Transverse colon (tissue), 4 donors: Measurements from ENCODE around the gene MADD. TPM values are rescaled to one million over a fixed set of nuclear protein-coding genes. Genes with fewer than 3 reads are reported as not detected.

Source experiments
- DNase-seq: peaks from one replicate; pipeline ENCODE4 v3.0.0-alpha.2; 2019
- H3K27ac ChIP-seq, 4 donors: fragments of 200-600 bp; sonication (generic); 2 replicates each; pipeline ENCODE4 v1.5.1; 2016 to 2018; ENCODE audit warnings: inconsistent platforms in 4 of 4
- H3K27me3 ChIP-seq: fragments of 200-600 bp; sonication (generic); 2 replicates; pipeline ENCODE4 v1.5.1; 2017; ENCODE audit warnings: inconsistent platforms
- H3K36me3 ChIP-seq, 4 donors: fragments of 200-600 bp; sonication (generic); 2 replicates each; pipeline ENCODE4 v1.5.1; 2017 to 2019; ENCODE audit warnings: inconsistent platforms in 4 of 4
- H3K4me1 ChIP-seq, 4 donors: fragments of 200-600 bp; sonication (generic); 2 replicates each; pipeline ENCODE4 v1.5.1; 2017 to 2020; ENCODE audit warnings: inconsistent platforms in 4 of 4
- H3K4me3 ChIP-seq, 4 donors: fragments of 200-600 bp; sonication (generic); 1 replicate in 1 of 4; 2 replicates in 3 of 4; pipeline versions ENCODE4 v1.5.1 to v1.6.1; 2017 to 2019; ENCODE audit warnings: inconsistent platforms in 4 of 4
- H3K9me3 ChIP-seq, 2 donors: fragments of 200-600 bp; sonication (generic); 2 replicates each; pipeline ENCODE4 v1.5.1; 2017 to 2019; ENCODE audit warnings: inconsistent platforms in 2 of 2
- EP300 ChIP-seq: sonication (generic); formaldehyde crosslinking; IDR thresholded peaks from one replicate; pipeline ENCODE4 v1.6.1; 2017; ENCODE audit warnings: antibody characterized with exemption, low read depth
- POLR2A ChIP-seq: fragments of 450-650 bp; IDR thresholded peaks from one replicate; pipeline ENCODE4 v1.6.1; 2016; ENCODE audit warnings: antibody characterized with exemption, mild to moderate bottlenecking, moderate library complexity
- POLR2AphosphoS5 ChIP-seq, 3 donors: sonication (generic); formaldehyde crosslinking; IDR thresholded peaks; one replicate each; pipeline ENCODE4 v1.6.1; 2016; ENCODE audit warnings: antibody characterized with exemption in 3 of 3
- WGBS, 2 donors: methylation state at CpG; one replicate each; pipeline ENCODE4 v1.1.5; 2018; ENCODE audit warnings: low coverage in 1 of 2; 5-methylcytosine and 5-hydroxymethylcytosine counted together
- in situ Hi-C, 4 donors: fragments of 200-750 bp; cut with MboI; loops; one replicate each; pipeline versions ENCODE4 v1.15.0 to v1.15.1; 2017; ENCODE audit warnings: low sequenced_read_pairs in 3 of 4, low pct_ligation_motif_present in 1 of 4, low pct_unique_long_range_greater_than_20kb in 1 of 4
- intact Hi-C: fragments of 100-400 bp; cut with DNase I; formaldehyde crosslinking; loops from one replicate; pipeline ENCODE4 v1.15.1; 2023; ENCODE audit warnings: low total_unique reads
- total RNA-seq, 4 donors: library from RNA; depleted of rRNA; stranded (reverse); fragments of >200 nt; gene quantifications; one replicate each; pipeline ENCODE4 v1.1.0, GENCODE V29; 2016
- TF ChIP-seq, protein P1 (sequence below), 5 experiments: fragments of 200-600 bp in 3 of 5; fragments of 450-650 bp in 2 of 5; sonication (generic) in 3 of 5; IDR thresholded peaks; 1 replicate in 2 of 5; 2 replicates in 3 of 5; pipeline ENCODE4 v1.5.1; 2016 to 2017; ENCODE audit warnings: antibody characterized with exemption in 5 of 5, inconsistent platforms in 3 of 5, mild to moderate bottlenecking in 2 of 5, moderate library complexity in 1 of 5

The MADD gene
- total RNA-seq, 4 donors from 2014 or later = 64.3 to 285 (median 71.8) TPM

GRCh38 chr11:47245611-47246357 lies 24.1 kb upstream of the MADD start:
- 81 to 82% methylated on average over 4 to 11 of the region's 11 CpGs for WGBS, 2 donors
- H3K4me3 ChIP-seq = no peak overlapping the region
- intact Hi-C loops = no loop called here
- peaks cover 0 to 37% (median 16%) of the 10 kb centered on the region in 4 donors for H3K36me3 ChIP-seq
- peaks cover 12 to 25% (median 17%) of the 10 kb centered on the region in 4 donors for H3K4me1 ChIP-seq
- in situ Hi-C loops = no loop called here
- no peaks in the 10 kb centered on the region for H3K27me3 ChIP-seq
- H3K9me3 ChIP-seq = no peaks in the 10 kb centered on the region
- no peak for DNase-seq
- H3K27ac ChIP-seq = peak overlapping the region in 1 of 4 donors; percentile 32
- TF ChIP-seq POLR2AphosphoS5 (IDR thresholded peaks at IDR 0.05) = no peak
- TF ChIP-seq, protein P1, sequence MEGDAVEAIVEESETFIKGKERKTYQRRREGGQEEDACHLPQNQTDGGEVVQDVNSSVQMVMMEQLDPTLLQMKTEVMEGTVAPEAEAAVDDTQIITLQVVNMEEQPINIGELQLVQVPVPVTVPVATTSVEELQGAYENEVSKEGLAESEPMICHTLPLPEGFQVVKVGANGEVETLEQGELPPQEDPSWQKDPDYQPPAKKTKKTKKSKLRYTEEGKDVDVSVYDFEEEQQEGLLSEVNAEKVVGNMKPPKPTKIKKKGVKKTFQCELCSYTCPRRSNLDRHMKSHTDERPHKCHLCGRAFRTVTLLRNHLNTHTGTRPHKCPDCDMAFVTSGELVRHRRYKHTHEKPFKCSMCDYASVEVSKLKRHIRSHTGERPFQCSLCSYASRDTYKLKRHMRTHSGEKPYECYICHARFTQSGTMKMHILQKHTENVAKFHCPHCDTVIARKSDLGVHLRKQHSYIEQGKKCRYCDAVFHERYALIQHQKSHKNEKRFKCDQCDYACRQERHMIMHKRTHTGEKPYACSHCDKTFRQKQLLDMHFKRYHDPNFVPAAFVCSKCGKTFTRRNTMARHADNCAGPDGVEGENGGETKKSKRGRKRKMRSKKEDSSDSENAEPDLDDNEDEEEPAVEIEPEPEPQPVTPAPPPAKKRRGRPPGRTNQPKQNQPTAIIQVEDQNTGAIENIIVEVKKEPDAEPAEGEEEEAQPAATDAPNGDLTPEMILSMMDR (IDR thresholded peaks at IDR 0.05) = no peak
- TF ChIP-seq POLR2A = no peak

DNA sequence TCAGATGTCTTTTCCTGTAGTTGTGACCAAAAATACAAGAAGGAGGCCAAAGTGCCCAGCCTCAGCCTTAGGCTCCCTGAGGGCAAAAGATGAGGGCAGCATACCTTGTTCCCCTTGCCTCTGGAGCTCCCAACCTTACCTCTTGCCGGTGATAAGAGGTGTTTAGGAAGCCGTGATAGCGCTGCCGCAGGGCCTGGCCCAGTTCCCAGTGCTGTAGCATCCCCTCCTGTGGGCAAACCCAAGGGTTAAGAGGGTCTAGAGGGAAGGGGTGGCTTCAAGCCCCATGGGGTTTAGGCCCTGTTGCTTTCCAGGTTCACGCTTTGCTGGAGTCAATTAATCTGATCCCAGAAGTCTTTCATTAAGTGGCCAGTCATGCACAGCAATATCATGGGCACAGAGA lies 22.4 kb upstream of the MADD start:
- intact Hi-C loops (no loop called here), in situ Hi-C loops (no loop called here)
- peaks cover 0 to 19% (median 9%) of the 10 kb centered on the region in 4 donors for H3K36me3 ChIP-seq
- WGBS, 2 donors = 88% methylated on average over 5 of the region's 5 CpGs; no CpG with 5 or more reads in 1 of the 2 donors
- H3K27me3 ChIP-seq = no peaks in the 10 kb centered on the region
- H3K27ac ChIP-seq = no peak overlapping the region
- peak overlapping the region in 1 of 4 donors; percentile 85 for H3K4me3 ChIP-seq
- TF ChIP-seq EP300 (no peak), POLR2AphosphoS5 (IDR thresholded peaks at IDR 0.05) (no peak), POLR2A (no peak)
- TF ChIP-seq, protein P1 (IDR thresholded peaks at IDR 0.05) = no peak
- peaks cover 12 to 25% (median 17%) of the 10 kb centered on the region in 4 donors for H3K4me1 ChIP-seq
- no peaks in the 10 kb centered on the region for H3K9me3 ChIP-seq
- DNase-seq = no peak

DNA sequence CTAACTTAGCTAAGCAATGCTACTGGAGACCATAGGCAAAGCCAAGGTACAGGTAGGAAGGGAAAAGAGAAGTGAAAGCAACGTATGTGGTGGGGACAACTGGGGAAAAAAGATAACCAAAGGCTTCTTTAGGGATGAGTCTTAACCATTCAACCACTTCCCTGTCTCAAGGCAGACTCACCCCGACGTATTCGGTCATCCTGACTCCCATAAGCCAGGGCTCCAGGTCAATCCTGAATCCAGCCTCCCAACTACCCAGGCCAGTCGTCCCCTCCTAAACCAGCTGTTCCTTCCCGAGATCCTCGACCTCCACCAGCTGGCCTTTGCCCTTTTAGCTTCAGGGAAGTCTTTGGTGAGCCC lies 21.6 kb upstream of the MADD start:
- H3K9me3 ChIP-seq = no peaks in the 10 kb centered on the region
- intact Hi-C loops = no loop called here
- TF ChIP-seq EP300 = no peak
- no peak for TF ChIP-seq POLR2A
- TF ChIP-seq, protein P1 (IDR thresholded peaks at IDR 0.05) = no peak
- TF ChIP-seq POLR2AphosphoS5 (IDR thresholded peaks at IDR 0.05) = no peak
- H3K4me3 ChIP-seq = peak overlapping the region; percentile 56 to 85 (median 70)
- H3K27me3 ChIP-seq = no peaks in the 10 kb centered on the region
- no peak for DNase-seq
- in situ Hi-C loops = no loop called here
- H3K27ac ChIP-seq = peak overlapping the region; percentile 85 to 88 (median 86)
- H3K36me3 ChIP-seq = peaks cover 0 to 13% (median 6%) of the 10 kb centered on the region in 4 donors
- peaks cover 12 to 27% (median 18%) of the 10 kb centered on the region in 4 donors for H3K4me1 ChIP-seq
- 0% methylated on average over 4 to 7 of the region's 7 CpGs for WGBS, 2 donors

DNA sequence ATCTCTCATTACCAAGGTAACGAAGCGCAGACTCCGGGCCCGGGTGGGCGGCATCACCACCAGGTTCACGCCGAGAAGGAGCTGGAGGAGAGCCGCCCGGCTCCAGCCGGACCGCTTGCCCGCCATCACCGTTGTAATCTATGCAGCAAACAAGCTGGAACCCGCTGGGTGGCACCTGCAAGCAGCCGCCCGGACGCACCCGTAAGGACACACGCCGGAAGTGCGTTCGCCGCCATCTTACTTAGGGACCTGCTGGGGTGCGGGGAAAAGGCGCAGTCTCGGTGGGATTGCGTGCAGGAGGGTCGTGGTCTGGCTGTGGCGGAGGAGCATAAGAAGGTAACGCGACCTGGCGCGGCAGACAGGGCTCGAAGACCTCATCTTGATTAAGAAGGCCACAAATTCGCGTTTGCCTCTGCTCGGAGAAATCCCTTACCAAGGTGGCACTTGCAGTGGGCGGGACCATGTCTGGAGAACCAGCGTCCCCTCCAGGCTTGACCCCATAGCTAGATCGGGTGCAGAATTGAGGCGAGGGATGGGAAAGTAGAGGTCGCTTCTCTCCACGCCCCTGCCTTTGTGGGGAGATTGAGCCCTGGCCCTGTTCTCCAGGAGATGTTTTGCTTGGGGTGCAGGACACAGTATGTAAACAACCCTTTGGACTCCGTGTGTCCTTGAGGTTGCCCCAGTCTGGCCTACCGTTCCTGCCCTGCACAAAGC lies 21.1 kb upstream of the MADD start, which contains the start of gene ACP2:
ACP2 (minus strand) TSS at position 151 of the 714 bp plus-strand sequence; CDS start at position 126, 25 bp downstream.
- in situ Hi-C loops (no loop called here), intact Hi-C loops (no loop called here)
- WGBS, 2 donors = 0 to 1% methylated on average over 1 to 36 of the region's 45 CpGs

More for the DNA sequence above, 21.1 kb upstream of the MADD start, which contains the start of gene ACP2:
- Histone ChIP-seq H3K9me3 (no peaks in the 10 kb centered on the region), H3K36me3 (peaks cover 0 to 13% (median 6%) of the 10 kb centered on the region in 4 donors), H3K27ac (peak within 1 kb of the TSS; percentile 85 to 88 (median 86)), H3K27me3 (no peaks in the 10 kb centered on the region), H3K4me3 (peak within 1 kb of the TSS; percentile 56 to 85 (median 70)), H3K4me1 (peaks cover 18 to 32% (median 21%) of the 10 kb centered on the region in 4 donors)
- TF ChIP-seq POLR2A (peak; percentile 72), EP300 (no peak), POLR2AphosphoS5 (IDR thresholded peaks at IDR 0.05) (peak; percentile 62 to 78 (median 73))
- TF ChIP-seq, protein P1 (IDR thresholded peaks at IDR 0.05) = peak in 2 of 5 experiments; percentile 11 to 44
- DNase-seq = peak; percentile 91
